CD4-positive, alpha-beta T cell (primary cell): Measurements from ENCODE around the gene HTRA1. TPM values are rescaled to one million over a fixed set of nuclear protein-coding genes. Genes with fewer than 3 reads are reported as not detected.

ENCODE experiments used
- ATAC-seq: fragments of 200-7000 bp; cut with Tn5 transposase; one replicate; pipeline ENCODE4 v1.10.0; 2022; ENCODE audit warnings: mild to moderate bottlenecking; ENCODE audit not compliant: poor library complexity
- CTCF ChIA-PET: fragments of 350-600 bp; sonication (Branson Sonifier 250); formaldehyde crosslinking; loops from one replicate; lab custom pipeline; 2021; ENCODE audit warnings: antibody characterized with exemption, inconsistent platforms; lab: Charles Lee
- POLR2A ChIA-PET: fragments of 350-600 bp; sonication (Branson Sonifier 250); formaldehyde crosslinking; loops from one replicate; lab custom pipeline; 2021; ENCODE audit warnings: antibody characterized with exemption, inconsistent platforms; lab: Charles Lee
- DNase-seq, 14 experiments: peaks; one replicate each; pipeline ENCODE4 v3.0.0-alpha.2; 2013 to 2020; ENCODE audit warnings: mixed read lengths in 2 of 14
- H3K27ac ChIP-seq, 2 donors: one replicate each; pipeline versions ENCODE4 v1.5.1 to v1.7.0; 2013; ENCODE audit warnings: low read length in 2 of 2, low read depth in 1 of 2, mild to moderate bottlenecking in 1 of 2
- H3K27me3 ChIP-seq, 2 experiments: 1 replicate in 1 of 2; 2 replicates in 1 of 2; pipeline versions ENCODE4 v1.6.1 to v1.7.0; 2013; ENCODE audit warnings: low read length in 2 of 2, control low read depth in 1 of 2, mild to moderate bottlenecking in 1 of 2, moderate library complexity in 1 of 2; ENCODE audit not compliant: insufficient read depth in 2 of 2, control insufficient read depth in 1 of 2
- H3K36me3 ChIP-seq: one replicate; pipeline ENCODE4 v1.6.1; 2013; ENCODE audit warnings: low read length, control low read depth; ENCODE audit not compliant: insufficient read depth
- H3K4me1 ChIP-seq: one replicate; pipeline ENCODE4 v1.6.1; 2013; ENCODE audit warnings: low read length, control low read depth; ENCODE audit not compliant: insufficient read depth
- H3K4me3 ChIP-seq: one replicate; pipeline ENCODE4 v1.5.1; 2013; ENCODE audit warnings: mild to moderate bottlenecking, low read length, moderate library complexity
- H3K9me3 ChIP-seq, 2 experiments: 1 replicate in 1 of 2; 2 replicates in 1 of 2; pipeline versions ENCODE4 v1.6.1 to v1.7.0; 2013; ENCODE audit warnings: low read length in 2 of 2, mild to moderate bottlenecking in 2 of 2, control low read depth in 1 of 2, moderate library complexity in 1 of 2; ENCODE audit not compliant: control insufficient read depth in 1 of 2, insufficient read depth in 1 of 2
- H3K27ac Mint-ChIP-seq: one replicate; pipeline ENCODE4 v1.8.0; 2020; ENCODE audit warnings: mixed read lengths
- H3K27me3 Mint-ChIP-seq: one replicate; pipeline ENCODE4 v1.8.0; 2021; ENCODE audit warnings: mixed read lengths
- H3K36me3 Mint-ChIP-seq: one replicate; pipeline ENCODE4 v1.8.0; 2021; ENCODE audit warnings: low read depth, mixed read lengths
- H3K4me1 Mint-ChIP-seq: one replicate; pipeline ENCODE4 v1.8.0; 2021; ENCODE audit warnings: low read depth, mixed read lengths
- H3K4me3 Mint-ChIP-seq: one replicate; pipeline ENCODE4 v1.8.0; 2020; ENCODE audit warnings: mild to moderate bottlenecking, mixed read lengths
- H3K9me3 Mint-ChIP-seq: one replicate; pipeline ENCODE4 v1.8.0; 2020; ENCODE audit warnings: mixed read lengths
- CTCF ChIP-seq: fragments of 200-600 bp; IDR thresholded peaks from one replicate; pipeline ENCODE4 v1.8.0; 2022; ENCODE audit warnings: antibody characterized with exemption, mild to moderate bottlenecking
- intact Hi-C, 2 experiments: fragments of 100-400 bp; cut with DNase I in 1 of 2; cut with micrococcal nuclease in 1 of 2; formaldehyde crosslinking; loops; one replicate each; pipeline versions ENCODE4 v1.15.1 to v1.9.0; 2023 to 2025; cut with DNase I, micrococcal nuclease
- total RNA-seq, 174 experiments: library from RNA in 2 of 174; stranded (reverse) in 2 of 174; gene quantifications; one replicate each; pipeline ENCODE4 v1.2.3 and lab custom pipeline; 2021 to 2026

The HTRA1 gene
- total RNA-seq, 2 experiments from 2014 or later: not detected

GRCh38 chr10:122475100-122475499, 13.7 kb downstream of the HTRA1 start:
- peaks cover 3% of the 10 kb centered on the region for H3K4me1 ChIP-seq
- POLR2A ChIA-PET: no interaction called here
- DNase-seq (no peak), ATAC-seq (no peak)
- no peaks in the 10 kb centered on the region for H3K36me3 Mint-ChIP-seq
- H3K9me3 Mint-ChIP-seq: no peaks in the 10 kb centered on the region
- peaks cover 0 to under 1% of the 10 kb centered on the region in 2 experiments for H3K27me3 ChIP-seq
- H3K27ac Mint-ChIP-seq: no peak overlapping the region
- H3K4me3 Mint-ChIP-seq: no peak overlapping the region
- no peak for TF ChIP-seq CTCF
- no peak overlapping the region for H3K27ac ChIP-seq
- H3K4me1 Mint-ChIP-seq: peaks cover 10% of the 10 kb centered on the region
- no peaks in the 10 kb centered on the region for H3K36me3 ChIP-seq
- CTCF ChIA-PET: no interaction called here
- no peaks in the 10 kb centered on the region for H3K9me3 ChIP-seq
- H3K4me3 ChIP-seq: no peak overlapping the region
- intact Hi-C loops: no loop called here
- H3K27me3 Mint-ChIP-seq: peaks cover 45% of the 10 kb centered on the region

GRCh38 chr10:122475591-122476332, 14.4 kb downstream of the HTRA1 start:
- ChIA-PET CTCF (no interaction called here), POLR2A (no interaction called here)
- H3K4me3 Mint-ChIP-seq: no peak overlapping the region
- intact Hi-C loops: no loop called here
- H3K36me3 Mint-ChIP-seq: no peaks in the 10 kb centered on the region
- H3K27me3 Mint-ChIP-seq: peaks cover 41% of the 10 kb centered on the region
- no peak for DNase-seq
- H3K4me1 Mint-ChIP-seq: peaks cover 10% of the 10 kb centered on the region
- H3K4me1 ChIP-seq: peaks cover 3% of the 10 kb centered on the region
- no peaks in the 10 kb centered on the region for H3K9me3 ChIP-seq
- no peak overlapping the region for H3K27ac ChIP-seq
- no peaks in the 10 kb centered on the region for H3K36me3 ChIP-seq
- no peaks in the 10 kb centered on the region for H3K9me3 Mint-ChIP-seq
- H3K27me3 ChIP-seq: peaks cover 0 to 5% of the 10 kb centered on the region in 2 experiments
- TF ChIP-seq CTCF: no peak
- ATAC-seq: no peak
- H3K4me3 ChIP-seq: no peak overlapping the region
- no peak overlapping the region for H3K27ac Mint-ChIP-seq

- H3K27me3 Mint-ChIP-seq: peaks cover 36% of the 10 kb centered on the region
- H3K36me3 Mint-ChIP-seq: no peaks in the 10 kb centered on the region
- POLR2A ChIA-PET: no interaction called here
- CTCF ChIA-PET: no interaction called here
- peaks cover 10% of the 10 kb centered on the region for H3K4me1 Mint-ChIP-seq
- intact Hi-C loops: no loop called here
- H3K4me3 Mint-ChIP-seq: no peak overlapping the region
- Histone ChIP-seq H3K27me3 (peaks cover 0 to 5% of the 10 kb centered on the region in 2 experiments), H3K4me1 (peaks cover 3% of the 10 kb centered on the region), H3K4me3 (no peak overlapping the region), H3K27ac (no peak overlapping the region), H3K9me3 (no peaks in the 10 kb centered on the region), H3K36me3 (no peaks in the 10 kb centered on the region)
- no peak overlapping the region for H3K27ac Mint-ChIP-seq
- TF ChIP-seq CTCF: no peak
- ATAC-seq (no peak), DNase-seq (no peak)
- no peaks in the 10 kb centered on the region for H3K9me3 Mint-ChIP-seq
Observed at GRCh38 chr10:122476333-122476695, 15.0 kb downstream of the HTRA1 start.
